Panc1 (cell line): Measurements from ENCODE around the gene CCDC146. TPM values are rescaled to one million over a fixed set of nuclear protein-coding genes. Genes with fewer than 3 reads are reported as not detected.
"Not testable (repeated sequence)": the region's sequence is repeated elsewhere in the genome, so short reads cannot be mapped to it uniquely, and the experiment has no call there.

Experiments
- ATAC-seq: fragments of 200-7000 bp; cut with Tn5 transposase; 2 replicates; pipeline ENCODE4 v1.9.1; 2020; ENCODE audit warnings: mild to moderate bottlenecking, moderate library complexity
- BruUV-seq: library from RNA; stranded (reverse); fragments of 400-500 nt; replicated peaks from 2 replicates; lab custom pipeline; 2021; lab: Mats Ljungman, UMichigan
- CTCF ChIA-PET: fragments of 300-600 bp; sonication (Branson Sonifier 250); formaldehyde crosslinking; loops from one replicate; lab custom pipeline; 2022; ENCODE audit warnings: antibody characterized with exemption; lab: Charles Lee
- POLR2A ChIA-PET: fragments of 300-600 bp; sonication (Branson Sonifier 250); formaldehyde crosslinking; loops from one replicate; lab custom pipeline; 2022; ENCODE audit warnings: antibody characterized with exemption; lab: Charles Lee
- DNase-seq: peaks from one replicate; pipeline ENCODE4 v3.0.0-alpha.2; 2010; ENCODE audit warnings: low read depth, low spot score
- H3K27ac ChIP-seq: 2 replicates; pipeline ENCODE4 v1.5.1; 2011; ENCODE audit warnings: mild to moderate bottlenecking, low read length, inconsistent platforms
- H3K27me3 ChIP-seq: fragments of 200-500 bp; sonication (Bioruptor generic); 2 replicates; pipeline ENCODE4 v1.6.0; 2014; ENCODE audit warnings: low read length, inconsistent platforms; ENCODE audit not compliant: control insufficient read depth, insufficient read depth
- H3K36me3 ChIP-seq: fragments of 200-500 bp; sonication (Bioruptor generic); 2 replicates; pipeline ENCODE4 v1.5.1; 2014; ENCODE audit warnings: inconsistent platforms, mild to moderate bottlenecking, low read length, moderate library complexity; ENCODE audit not compliant: control insufficient read depth, insufficient read depth
- H3K4me1 ChIP-seq: 2 replicates; pipeline ENCODE4 v1.5.1; 2011; ENCODE audit warnings: inconsistent platforms, mild to moderate bottlenecking, low read length, moderate library complexity; ENCODE audit not compliant: control insufficient read depth, insufficient read depth
- H3K4me3 ChIP-seq, 2 experiments: 2 replicates each; pipeline ENCODE4 v1.5.1; 2011 to 2012; ENCODE audit warnings: low read depth in 2 of 2, low read length in 2 of 2, mild to moderate bottlenecking in 2 of 2, inconsistent platforms in 1 of 2, moderate library complexity in 1 of 2
- H3K9me3 ChIP-seq: fragments of 200-500 bp; sonication (Bioruptor generic); 2 replicates; pipeline ENCODE4 v1.5.1; 2014; ENCODE audit warnings: low read depth, mild to moderate bottlenecking, inconsistent platforms, low read length, moderate library complexity; ENCODE audit not compliant: control insufficient read depth, insufficient read depth
- in situ Hi-C: cut with HindIII; loops from 2 replicates; pipeline ENCODE4 v1.10.0; 2016; ENCODE audit warnings: low sequenced_read_pairs, low pct_unique_long_range_greater_than_20kb
- intact Hi-C: fragments of 100-400 bp; cut with micrococcal nuclease; formaldehyde crosslinking; loops from one replicate; pipeline ENCODE4 v1.10.0; 2022; ENCODE audit not compliant: unreplicated experiment
- total RNA-seq: library from RNA; stranded (reverse); gene quantifications from one replicate; pipeline ENCODE4 v1.2.1, GENCODE V29; 2021; ENCODE audit not compliant: unreplicated experiment

CCDC146 gene
- total RNA-seq, 1 experiment from 2014 or later, result 1.2 TPM

- not testable (repeated sequence) for H3K27me3 ChIP-seq, DNase-seq
Measured at GRCh38 chr7:77082192-77082591, 40.2 kb upstream of the CCDC146 start.

DNA sequence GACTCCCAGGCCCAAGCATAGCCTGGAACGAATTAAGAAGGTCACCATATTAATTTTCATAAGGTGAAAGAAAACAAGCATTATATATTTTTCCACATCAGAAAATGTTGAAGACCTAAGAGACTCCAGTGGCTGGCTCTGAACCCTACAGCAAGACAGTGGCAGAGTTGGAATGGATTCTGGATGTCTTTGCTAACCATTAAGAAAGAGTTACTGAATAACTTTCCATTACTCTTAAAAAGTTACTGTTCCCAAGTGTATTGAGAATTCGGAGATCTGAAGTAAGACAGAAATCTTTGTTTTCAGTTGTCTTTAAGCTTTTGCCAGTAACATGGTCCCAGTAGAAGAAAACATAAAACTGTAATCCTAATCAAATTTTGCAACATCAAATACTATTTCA, 30.1 kb upstream of the CCDC146 start:
- H3K36me3 ChIP-seq, BruUV-seq, in situ Hi-C loops, H3K4me3 ChIP-seq, ATAC-seq, H3K27ac ChIP-seq, CTCF ChIA-PET, POLR2A ChIA-PET, H3K9me3 ChIP-seq, intact Hi-C loops, H3K4me1 ChIP-seq, H3K27me3 ChIP-seq, DNase-seq: not testable (repeated sequence)

More at GRCh38 chr7:77082192-77082591, 40.2 kb upstream of the CCDC146 start:
- BruUV-seq, H3K36me3 ChIP-seq, ATAC-seq, intact Hi-C loops, H3K9me3 ChIP-seq, H3K27ac ChIP-seq, H3K4me3 ChIP-seq, CTCF ChIA-PET, in situ Hi-C loops, POLR2A ChIA-PET, H3K4me1 ChIP-seq: not testable (repeated sequence)

GRCh38 chr7:77100501-77100900, 21.9 kb upstream of the CCDC146 start:
- H3K4me1 ChIP-seq, POLR2A ChIA-PET, H3K27ac ChIP-seq, DNase-seq, H3K27me3 ChIP-seq, in situ Hi-C loops, ATAC-seq, H3K9me3 ChIP-seq, BruUV-seq, H3K36me3 ChIP-seq, CTCF ChIA-PET, intact Hi-C loops, H3K4me3 ChIP-seq: not testable (repeated sequence)

DNA sequence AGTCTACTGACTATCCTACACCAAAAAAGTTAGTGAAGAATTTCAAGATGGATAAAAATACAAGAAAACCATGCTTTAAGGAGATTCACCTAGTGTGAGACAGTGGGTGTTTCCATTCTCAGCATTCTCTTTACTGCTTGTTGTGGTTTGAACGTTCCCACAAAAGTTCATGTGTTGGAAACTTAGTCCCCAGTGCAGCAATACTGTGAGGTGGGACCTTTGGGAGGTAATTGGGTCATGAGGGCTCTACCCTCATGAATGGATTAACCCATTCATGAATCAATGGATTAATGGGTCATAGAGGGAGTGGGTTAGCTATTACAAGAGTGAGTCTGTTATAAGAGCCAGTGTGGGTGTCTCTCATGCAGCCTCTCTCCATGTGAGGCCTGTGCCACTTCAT, 21.2 kb upstream of the CCDC146 start:
- POLR2A ChIA-PET, H3K27me3 ChIP-seq, intact Hi-C loops, H3K36me3 ChIP-seq, in situ Hi-C loops, H3K27ac ChIP-seq, H3K9me3 ChIP-seq, H3K4me3 ChIP-seq, BruUV-seq, H3K4me1 ChIP-seq, ATAC-seq, DNase-seq, CTCF ChIA-PET: not testable (repeated sequence)

DNA sequence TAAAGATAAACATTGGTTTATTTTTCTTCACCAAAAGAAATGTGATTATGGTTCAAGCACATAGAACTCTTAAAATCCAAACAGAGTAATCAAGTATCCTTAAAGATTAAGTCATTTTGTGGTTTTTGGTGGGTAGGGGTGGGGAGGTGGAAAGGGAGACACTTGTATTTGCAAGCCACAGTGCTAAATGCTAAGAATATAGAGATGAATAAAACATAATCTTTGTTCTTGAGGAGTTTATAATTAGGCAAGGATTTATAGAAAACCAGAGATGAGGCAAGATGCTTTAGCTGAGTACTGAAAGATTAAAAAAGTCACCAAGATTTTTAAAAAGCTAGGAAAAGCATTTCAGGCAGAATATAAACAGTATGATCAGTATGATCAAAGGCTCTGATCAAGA, 19.7 kb upstream of the CCDC146 start:
- CTCF ChIA-PET, BruUV-seq: not testable (repeated sequence)

DNA sequence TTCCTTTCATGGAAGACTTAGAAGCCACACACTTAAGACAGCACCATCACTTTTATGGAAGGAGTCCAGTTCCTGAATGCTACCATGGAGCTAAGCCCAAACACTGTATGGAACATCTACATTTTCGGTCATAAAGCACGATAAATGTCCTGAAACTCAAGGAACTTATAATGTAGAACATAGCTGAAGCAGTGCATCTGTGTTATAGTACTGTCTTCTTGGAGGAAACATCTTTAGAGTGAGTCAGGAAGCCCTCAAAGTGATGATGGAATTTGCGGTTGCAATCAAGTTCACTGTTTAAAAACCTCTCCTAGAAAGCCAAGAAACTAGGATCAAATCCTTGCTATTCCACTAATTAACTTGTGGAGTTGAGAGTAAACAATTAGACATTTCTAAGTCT, 16.5 kb upstream of the CCDC146 start:
- in situ Hi-C loops, H3K4me1 ChIP-seq, POLR2A ChIA-PET, H3K9me3 ChIP-seq, CTCF ChIA-PET, BruUV-seq, H3K27me3 ChIP-seq, H3K4me3 ChIP-seq, H3K27ac ChIP-seq, ATAC-seq, H3K36me3 ChIP-seq, DNase-seq, intact Hi-C loops: not testable (repeated sequence)

More for the DNA sequence above, 19.7 kb upstream of the CCDC146 start:
- H3K4me3 ChIP-seq, H3K9me3 ChIP-seq, intact Hi-C loops, POLR2A ChIA-PET, ATAC-seq, H3K36me3 ChIP-seq, H3K4me1 ChIP-seq, H3K27ac ChIP-seq, DNase-seq, H3K27me3 ChIP-seq, in situ Hi-C loops: not testable (repeated sequence)

GRCh38 chr7:77107659-77108058, 14.8 kb upstream of the CCDC146 start:
- DNase-seq, H3K4me1 ChIP-seq, H3K27ac ChIP-seq, H3K9me3 ChIP-seq, BruUV-seq, H3K4me3 ChIP-seq, ATAC-seq, CTCF ChIA-PET, intact Hi-C loops, in situ Hi-C loops, H3K36me3 ChIP-seq, H3K27me3 ChIP-seq, POLR2A ChIA-PET: not testable (repeated sequence)

DNA sequence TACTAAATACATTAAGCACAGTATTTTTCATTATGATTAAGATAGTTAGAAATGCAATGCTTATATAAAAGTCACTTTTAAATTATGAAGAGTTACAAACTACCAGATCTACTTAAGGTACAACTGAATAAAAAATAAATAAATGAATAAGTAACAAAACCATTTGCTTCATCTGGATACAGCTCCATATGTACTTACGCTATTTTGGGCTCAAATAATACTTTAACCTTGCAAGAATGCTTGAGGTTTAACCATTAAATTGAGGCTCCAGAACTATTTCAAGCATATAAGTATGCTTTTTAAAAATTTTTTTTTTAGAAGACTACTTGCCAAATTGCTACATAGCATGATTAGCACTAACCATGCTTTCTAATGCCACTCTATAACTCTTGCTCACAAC, 14.1 kb upstream of the CCDC146 start:
- BruUV-seq, H3K36me3 ChIP-seq, ATAC-seq, POLR2A ChIA-PET, H3K27ac ChIP-seq, in situ Hi-C loops, H3K9me3 ChIP-seq, DNase-seq, intact Hi-C loops, H3K27me3 ChIP-seq, H3K4me3 ChIP-seq, CTCF ChIA-PET, H3K4me1 ChIP-seq: not testable (repeated sequence)
